COLO829 (cell line): ENCODE measurements around the gene YIPF2.
"Not testable (repeated sequence)": the region's sequence is repeated elsewhere in the genome, so short reads cannot be mapped to it uniquely, and the experiment has no call there.

Experiments used
- DNase-seq: peaks from one replicate; pipeline ENCODE4 v3.0.0; 2012; ENCODE audit warnings: low spot score

YIPF2 gene

GRCh38 chr19:10941649-10942048 lies 13.2 kb upstream of the YIPF2 start:
- DNase-seq = not testable (repeated sequence)

- DNase-seq = peak; percentile 66
These were observed 8.2 kb upstream of the YIPF2 start for GRCh38 chr19:10936661-10937084.

- DNase-seq = no peak
These were observed 7.1 kb upstream of the YIPF2 start for GRCh38 chr19:10935371-10936059.

GRCh38 chr19:10929402-10929794 lies 959 bp upstream of the YIPF2 start:
- DNase-seq = no peak

GRCh38 chr19:10927730-10928562 lies 493 bp downstream of the YIPF2 start:
- DNase-seq = no peak

GRCh38 chr19:10924597-10924996 lies 3.8 kb downstream of the YIPF2 start:
- DNase-seq = no peak

- DNase-seq = no peak
These were observed 5.0 kb downstream of the YIPF2 start for GRCh38 chr19:10923260-10924112.

- no peak for DNase-seq
These were observed 5.8 kb downstream of the YIPF2 start for GRCh38 chr19:10922638-10923014.

- no peak for DNase-seq
These were observed 6.4 kb downstream of the YIPF2 start for GRCh38 chr19:10921910-10922637.

GRCh38 chr19:10921199-10921909 lies 7.1 kb downstream of the YIPF2 start:
- DNase-seq = no peak

- DNase-seq = no peak
These were observed 7.7 kb downstream of the YIPF2 start for GRCh38 chr19:10920781-10921180.

- no peak for DNase-seq
These were observed 8.2 kb downstream of the YIPF2 start for GRCh38 chr19:10920288-10920655.

GRCh38 chr19:10919352-10920287 lies 8.8 kb downstream of the YIPF2 start:
- DNase-seq = no peak

GRCh38 chr19:10918359-10918758 lies 10.1 kb downstream of the YIPF2 start:
- DNase-seq = no peak

GRCh38 chr19:10916602-10917001 lies 11.8 kb downstream of the YIPF2 start:
- DNase-seq = no peak

- DNase-seq = no peak
These were observed 13.0 kb downstream of the YIPF2 start for GRCh38 chr19:10915130-10916091.

- no peak for DNase-seq
These were observed 14.6 kb downstream of the YIPF2 start for GRCh38 chr19:10913716-10914340.

GRCh38 chr19:10912619-10913018 lies 15.8 kb downstream of the YIPF2 start:
- DNase-seq = no peak
